Fibroblast of the conjunctiva (primary cell): ENCODE data around the gene B4GALT5.
A peak's percentile ranks its signal among the peaks of the same experiment; 100 is the strongest.

ENCODE experiments used
- DNase-seq: peaks from one replicate; pipeline ENCODE4 v3.0.0-alpha.2; 2010; ENCODE audit warnings: low read depth

The B4GALT5 gene

GRCh38 chr20:49607568-49607967, 106.1 kb downstream of the B4GALT5 start:
- no peak for DNase-seq

GRCh38 chr20:49603209-49603627, 110.5 kb downstream of the B4GALT5 start:
- DNase-seq: no peak

- no peak for DNase-seq
Observed at GRCh38 chr20:49602345-49603208, 111.1 kb downstream of the B4GALT5 start.

DNA sequence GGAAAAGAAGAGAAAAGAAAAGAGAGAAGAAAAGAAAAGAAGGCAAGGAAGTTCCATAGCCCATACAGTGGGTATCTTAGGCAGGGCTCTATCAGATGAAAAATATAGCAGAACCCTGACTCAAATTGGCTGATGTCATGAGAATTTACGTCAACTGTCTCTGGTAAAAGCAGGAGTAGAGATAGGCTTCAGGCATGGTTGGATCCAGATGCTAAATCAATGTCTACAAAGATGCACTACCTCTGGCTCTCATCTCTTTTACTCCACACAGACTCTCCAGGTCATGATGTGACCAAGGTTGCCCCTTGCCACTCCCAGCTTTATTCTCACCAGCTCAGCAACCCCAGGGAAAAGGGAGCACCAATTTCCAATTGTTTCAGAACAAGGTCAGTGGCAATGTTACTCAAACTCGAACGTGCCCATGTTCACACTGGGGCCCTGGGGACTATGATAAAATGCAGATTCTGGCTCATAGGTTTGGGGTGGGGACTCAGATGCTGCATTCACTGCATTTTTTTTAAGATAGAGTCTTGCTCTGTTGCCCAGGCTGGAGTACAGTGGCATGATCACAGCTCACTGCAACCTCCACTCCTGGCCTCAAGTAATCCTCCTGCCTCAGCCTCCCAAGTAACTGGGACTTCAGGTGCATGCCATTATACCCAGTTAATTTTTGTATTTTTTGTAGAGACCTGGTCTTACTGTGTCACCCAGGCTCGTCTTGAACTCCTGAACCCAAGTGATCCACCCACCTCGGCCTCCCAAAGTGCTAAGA, 112.3 kb downstream of the B4GALT5 start:
- no peak for DNase-seq

- DNase-seq: no peak
Observed at GRCh38 chr20:49599746-49600113, 113.9 kb downstream of the B4GALT5 start.

GRCh38 chr20:49597825-49598395, 115.8 kb downstream of the B4GALT5 start:
- DNase-seq: no peak

DNA sequence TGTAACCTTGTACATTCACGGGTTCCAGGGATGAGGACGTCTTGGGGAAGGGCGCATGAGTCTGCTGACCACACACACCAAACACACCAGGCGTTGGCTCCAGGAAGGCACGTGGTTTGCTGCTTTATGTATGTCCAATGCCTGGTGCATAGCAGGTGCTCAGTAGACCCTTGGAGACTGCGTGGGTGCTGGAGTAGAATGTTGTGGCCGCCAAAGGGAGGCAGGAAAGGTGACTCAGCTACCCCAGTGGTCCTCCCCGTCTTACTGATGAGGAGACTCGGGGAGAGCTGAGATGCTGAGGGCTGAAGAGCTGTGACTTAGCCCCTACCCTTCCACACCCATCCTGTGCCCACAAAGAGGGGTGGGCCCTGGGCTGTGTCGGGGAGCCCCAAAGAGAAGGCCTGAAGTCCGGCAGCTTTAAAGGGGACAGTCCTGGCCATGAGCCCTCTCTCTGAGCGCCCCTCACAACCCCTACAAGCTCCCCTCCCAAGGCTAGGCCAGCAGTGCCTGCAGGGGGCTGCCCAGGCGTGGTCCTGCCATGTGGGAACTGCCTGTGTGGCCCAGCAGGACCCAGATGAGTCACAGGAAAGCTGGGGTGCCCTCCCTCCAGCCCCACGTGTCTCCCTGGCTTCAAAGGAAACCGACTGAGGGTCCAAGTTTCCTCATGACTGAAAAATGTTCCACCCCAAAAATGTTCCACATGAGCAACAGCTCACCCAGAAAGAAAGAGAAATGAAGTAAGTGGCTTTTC, 117.7 kb downstream of the B4GALT5 start:
- peak; percentile 36 for DNase-seq

DNA sequence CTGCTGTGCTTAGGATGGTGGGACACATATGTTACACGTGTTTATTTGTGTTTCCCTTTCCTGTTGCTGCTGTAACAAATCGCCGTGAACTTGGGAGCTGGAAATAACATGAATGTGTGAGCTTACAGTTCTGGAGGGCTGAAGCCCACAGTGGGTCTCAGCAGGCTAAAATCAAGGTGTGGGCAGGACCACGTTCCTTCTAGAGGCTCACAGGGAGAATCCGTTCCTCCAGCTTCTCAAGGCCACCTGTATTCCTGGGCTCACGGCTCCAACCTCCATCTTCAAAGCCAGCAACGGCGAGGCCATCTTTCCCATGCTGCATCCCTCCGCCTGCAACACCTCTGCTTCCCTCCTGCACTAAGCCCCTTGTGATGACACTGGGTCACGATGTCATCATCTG, 118.3 kb downstream of the B4GALT5 start:
- no peak for DNase-seq

GRCh38 chr20:49594931-49595315, 118.8 kb downstream of the B4GALT5 start:
- DNase-seq: no peak

- peak; percentile 88 for DNase-seq
Observed at GRCh38 chr20:49594143-49594930, 119.3 kb downstream of the B4GALT5 start.

DNA sequence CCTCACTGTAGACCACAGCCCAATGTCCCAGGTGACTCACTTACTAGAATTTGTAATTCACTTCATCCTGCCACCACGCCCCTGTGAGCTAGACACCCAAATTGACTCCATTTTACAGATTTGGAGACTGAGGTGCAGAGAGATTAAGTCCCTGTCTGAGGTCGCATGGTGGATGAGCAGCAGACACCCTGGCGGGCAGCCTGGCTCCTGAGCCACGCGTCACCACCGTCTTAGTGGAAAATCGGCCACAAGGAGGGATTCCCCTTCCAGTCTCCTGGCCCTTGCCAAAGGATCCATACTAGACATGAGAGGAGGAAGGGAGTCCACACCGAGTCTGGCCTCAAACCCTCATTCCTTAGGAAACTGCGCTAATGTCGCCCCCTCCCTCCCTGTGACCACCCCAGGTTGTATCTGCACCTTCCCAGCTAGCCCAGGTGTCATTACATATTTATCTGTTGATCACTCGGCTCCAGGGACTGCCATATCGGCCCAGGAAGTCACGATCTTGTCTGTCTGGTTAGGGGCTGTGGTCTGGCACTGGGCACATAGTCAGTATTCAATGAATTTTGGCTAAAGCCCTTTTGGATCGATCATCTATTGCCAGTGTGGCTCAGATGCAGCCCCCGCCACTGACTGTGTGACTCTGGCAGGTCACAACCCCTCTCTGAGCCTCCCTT, 120.1 kb downstream of the B4GALT5 start:
- DNase-seq: no peak

- DNase-seq: no peak
Observed at GRCh38 chr20:49592120-49592519, 121.6 kb downstream of the B4GALT5 start.

DNA sequence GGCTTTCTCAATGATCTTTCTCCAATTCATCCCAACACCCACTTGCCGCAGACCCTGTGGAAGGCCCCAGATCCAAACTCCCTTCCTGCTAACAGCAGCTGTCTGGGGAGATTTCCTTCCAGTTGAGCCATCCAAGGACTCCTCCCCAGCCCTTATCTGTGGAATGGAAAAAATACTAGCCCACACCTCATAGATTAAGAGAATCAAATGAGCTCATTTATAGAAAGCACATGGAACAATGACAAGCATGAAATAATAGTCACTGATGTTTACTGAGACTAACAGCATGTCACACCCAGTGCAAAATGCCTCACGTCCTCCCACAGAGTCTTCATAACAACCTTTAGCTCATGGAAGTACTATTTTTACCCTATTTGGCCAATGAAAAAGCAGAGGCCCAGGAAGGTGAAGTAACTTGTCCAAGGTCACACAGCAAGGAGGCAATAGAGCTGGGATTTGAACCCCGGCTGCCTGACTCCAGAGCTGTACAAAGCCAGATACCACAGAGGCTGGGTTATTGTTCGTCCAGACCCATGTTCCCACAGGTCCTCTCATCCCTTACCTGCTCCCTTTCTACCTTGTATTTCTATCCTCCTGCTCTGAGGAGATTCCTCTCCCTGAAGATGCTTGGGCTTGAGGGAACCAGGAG, 122.3 kb downstream of the B4GALT5 start:
- DNase-seq: no peak

- no peak for DNase-seq
Observed at GRCh38 chr20:49590163-49591017, 123.3 kb downstream of the B4GALT5 start.

- DNase-seq: no peak
Observed at GRCh38 chr20:49589747-49590146, 123.9 kb downstream of the B4GALT5 start.

GRCh38 chr20:49587111-49587570, 126.5 kb downstream of the B4GALT5 start:
- DNase-seq: peak; percentile 55

- no peak for DNase-seq
Observed at GRCh38 chr20:49585585-49586245, 128.0 kb downstream of the B4GALT5 start.
